ENCODE data around the gene USF1.

- TF ChIP-seq CTCF (IDR thresholded peaks at IDR 0.05; ENCODE audit: insufficient read depth, low read depth, low read length) (no peak), EZH2 (IDR thresholded peaks at IDR 0.05; ENCODE audit: insufficient read depth, low read length) (no peak)
Observed at GRCh38 chr1:161054805-161055204, 9.0 kb upstream of the USF1 start.

All from astrocyte (in vitro differentiated cells and primary cell).